GDM1 (cell line): ENCODE measurements around the gene DPP6.

ENCODE experiments used
- DNase-seq: peaks from one replicate; lab custom pipeline; 2025; lab: John Stamatoyannopoulos, UW

Gene DPP6

DNA sequence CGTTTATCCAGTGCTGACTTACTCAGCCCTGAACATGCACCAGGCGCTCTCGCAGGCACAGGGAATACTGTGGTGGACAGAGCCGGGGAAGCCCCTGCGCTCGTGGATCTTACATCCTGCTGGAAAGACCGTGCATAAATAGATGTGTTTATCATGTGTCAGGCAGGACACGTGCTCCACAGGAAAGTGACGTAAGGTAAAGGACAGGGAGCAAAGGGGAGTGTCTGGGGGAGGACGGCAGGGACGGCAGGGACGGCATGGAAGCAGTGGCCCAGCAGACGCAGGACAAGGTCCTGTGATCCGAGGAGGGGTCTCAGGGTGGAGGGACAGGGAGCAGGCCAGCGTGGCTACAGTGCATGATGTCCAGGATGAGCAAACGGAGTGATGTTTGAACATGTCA is 540.2 kb downstream of the DPP6 start:
- DNase-seq = no peak

DNA sequence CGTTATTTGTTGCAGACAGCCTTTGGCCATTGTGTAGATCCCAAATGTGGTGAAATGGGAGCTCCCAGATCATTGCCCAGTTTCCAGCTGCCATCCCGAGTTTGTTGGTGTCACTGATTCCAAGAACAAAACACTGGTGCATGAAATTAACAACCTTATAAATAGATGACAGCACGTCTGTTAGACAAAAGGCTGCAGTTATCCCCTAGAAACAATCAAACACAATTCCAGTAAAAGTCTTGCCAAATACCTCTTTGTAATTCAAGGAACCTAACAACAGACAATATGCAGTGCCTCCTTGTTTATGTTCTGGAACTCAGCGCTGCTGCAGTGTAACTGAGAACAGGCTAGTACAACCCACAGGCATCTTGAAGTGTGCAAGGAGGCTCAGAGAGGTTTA is 546.2 kb downstream of the DPP6 start:
- DNase-seq = no peak

GRCh38 chr7:154598864-154599263 is 546.7 kb downstream of the DPP6 start:
- no peak for DNase-seq

- DNase-seq = no peak
Measured at GRCh38 chr7:154610903-154611302, 558.7 kb downstream of the DPP6 start.

DNA sequence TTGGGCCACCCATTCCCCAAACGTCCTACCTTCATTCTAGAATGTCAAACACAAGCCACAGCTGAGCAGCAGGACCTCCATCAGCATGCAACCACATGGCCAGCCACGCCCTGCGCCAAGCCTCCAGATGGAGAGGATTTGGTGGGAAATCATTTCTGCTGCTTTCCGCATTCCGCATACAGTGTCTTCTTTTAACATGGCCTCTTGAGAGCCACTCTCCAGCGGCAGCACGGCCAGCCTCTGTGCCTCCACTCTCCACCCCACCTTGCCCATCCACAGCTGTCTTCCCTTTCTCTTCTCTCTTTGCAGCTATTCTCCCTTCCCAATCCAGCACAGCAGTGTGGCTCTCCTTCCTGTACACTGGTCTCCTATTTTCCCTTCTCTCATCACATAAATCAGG is 561.6 kb downstream of the DPP6 start:
- no peak for DNase-seq

- no peak for DNase-seq
Measured at GRCh38 chr7:154620141-154620755, 568.0 kb downstream of the DPP6 start.

- DNase-seq = no peak
Measured at GRCh38 chr7:154623399-154623798, 571.2 kb downstream of the DPP6 start.

DNA sequence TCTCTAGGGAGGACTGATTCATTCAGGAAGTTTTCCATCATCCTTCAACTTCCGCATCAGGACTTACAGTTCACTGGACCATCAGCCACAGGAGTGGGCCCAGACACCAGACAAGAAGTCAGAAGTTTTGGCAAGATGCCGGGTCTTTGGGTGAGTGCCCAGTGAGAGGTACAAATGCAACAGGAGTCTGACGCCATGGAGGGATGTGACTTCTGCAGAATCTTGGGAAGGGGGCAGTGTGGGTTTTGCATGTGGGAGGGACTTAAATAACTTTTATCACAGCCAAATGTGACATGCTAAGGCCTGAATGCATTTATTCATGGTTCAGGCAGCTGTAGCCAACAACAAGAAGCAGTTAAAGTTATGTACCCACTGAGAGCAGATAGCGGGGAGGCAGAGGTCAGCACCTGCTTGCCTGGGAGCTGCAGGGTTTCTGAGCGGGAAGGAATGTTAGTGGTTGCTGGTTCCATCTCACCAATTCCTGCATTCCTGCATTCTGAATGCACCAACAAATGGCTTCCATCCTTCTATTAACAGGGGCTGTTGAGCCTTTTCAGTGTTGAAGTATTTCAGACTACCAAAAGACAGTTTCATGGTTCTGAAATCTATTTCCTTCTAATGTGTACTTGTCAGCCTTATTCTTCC is 575.6 kb downstream of the DPP6 start:
- no peak for DNase-seq

DNA sequence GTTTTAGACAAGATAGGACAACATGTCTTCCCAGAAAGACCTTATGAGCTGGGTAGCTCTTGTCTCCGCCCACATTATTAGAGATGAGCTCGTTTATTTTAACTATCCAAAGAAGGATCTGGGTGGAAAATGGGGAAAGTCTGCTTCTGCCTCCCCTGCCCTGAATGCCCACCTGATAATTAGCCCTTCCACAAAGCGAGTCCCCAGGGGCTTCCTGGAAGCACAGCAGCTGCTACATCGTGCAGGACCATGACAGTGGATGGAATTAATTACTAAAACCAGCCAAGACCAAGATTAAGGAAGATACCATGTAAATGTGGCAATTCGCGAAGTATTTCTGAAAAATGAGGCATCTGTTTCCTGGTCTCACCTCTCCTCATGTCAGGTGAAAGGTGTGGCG is 576.4 kb downstream of the DPP6 start:
- no peak for DNase-seq

- no peak for DNase-seq
Measured at GRCh38 chr7:154631162-154631561, 579.0 kb downstream of the DPP6 start.

GRCh38 chr7:154633641-154634040 is 581.4 kb downstream of the DPP6 start:
- DNase-seq = no peak

- DNase-seq = no peak
Measured at GRCh38 chr7:154638286-154638685, 586.1 kb downstream of the DPP6 start.

- DNase-seq = no peak
Measured at GRCh38 chr7:154640266-154640865, 588.2 kb downstream of the DPP6 start.

- DNase-seq = no peak
Measured at GRCh38 chr7:154640917-154641316, 588.7 kb downstream of the DPP6 start.

GRCh38 chr7:154644366-154644765 is 592.2 kb downstream of the DPP6 start:
- no peak for DNase-seq

GRCh38 chr7:154646126-154647013 is 594.2 kb downstream of the DPP6 start:
- no peak for DNase-seq

DNA sequence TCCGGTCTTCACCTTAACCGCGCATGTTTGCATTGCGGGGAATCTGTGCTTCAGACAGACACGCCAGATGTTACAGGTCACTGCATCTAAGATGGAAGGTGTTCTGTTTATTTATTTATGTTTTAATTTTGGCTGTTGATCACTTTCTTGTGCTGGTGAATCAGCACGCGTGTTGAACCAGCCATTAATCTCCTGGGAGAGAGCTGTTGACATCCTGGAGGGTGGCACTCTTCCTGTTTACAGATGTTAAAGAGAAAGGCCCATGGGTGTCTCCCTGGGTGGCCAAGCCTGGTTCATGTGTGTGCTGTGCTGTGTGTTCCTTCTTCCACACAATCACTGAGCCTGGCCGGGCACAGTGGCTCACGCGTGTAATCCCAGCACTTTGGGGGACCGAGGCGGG is 595.4 kb downstream of the DPP6 start:
- no peak for DNase-seq

DNA sequence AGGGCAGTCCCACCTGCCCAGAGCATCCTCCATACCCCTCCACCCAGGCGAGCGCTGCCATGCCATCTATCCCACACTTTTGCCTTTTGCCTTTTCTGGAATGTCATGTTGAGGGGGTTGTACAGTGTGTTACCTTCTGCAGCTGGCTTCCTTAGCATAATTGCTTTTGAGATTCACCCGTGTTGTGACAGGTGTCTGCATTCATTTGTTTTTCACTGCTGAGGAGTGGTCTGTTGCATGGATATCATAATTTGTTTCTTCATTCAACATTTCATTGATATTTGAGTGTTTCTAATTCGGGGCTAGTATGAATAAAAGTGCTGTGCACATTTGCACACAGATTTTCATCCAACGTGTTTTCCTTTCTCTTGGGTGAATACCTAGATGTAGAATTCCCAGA is 596.8 kb downstream of the DPP6 start:
- DNase-seq = no peak

DNA sequence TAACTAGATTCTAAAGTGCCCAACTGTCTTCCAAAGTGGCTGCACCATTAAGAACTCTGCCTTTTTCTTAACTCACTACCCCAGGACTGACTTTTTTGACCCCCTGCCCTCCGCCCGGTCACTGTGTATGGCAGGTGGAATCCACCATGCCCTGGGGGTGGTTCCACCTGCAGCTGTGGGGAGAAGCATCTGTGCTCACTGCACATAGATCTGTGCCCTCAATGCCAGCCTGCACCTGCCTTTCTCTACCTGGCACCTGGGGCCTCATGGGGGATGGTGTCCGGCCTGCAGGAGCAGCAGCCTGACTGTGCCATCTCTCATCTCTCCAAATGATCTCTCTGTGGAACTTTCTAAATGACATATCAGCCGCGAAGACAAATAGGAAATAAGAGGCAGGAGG is 597.2 kb downstream of the DPP6 start:
- no peak for DNase-seq

- no peak for DNase-seq
Measured at GRCh38 chr7:154650275-154650674, 598.1 kb downstream of the DPP6 start.

GRCh38 chr7:154651501-154651900 is 599.3 kb downstream of the DPP6 start:
- no peak for DNase-seq

- no peak for DNase-seq
Measured at GRCh38 chr7:154652564-154652963, 600.4 kb downstream of the DPP6 start.

- no peak for DNase-seq
Measured at GRCh38 chr7:154653281-154653680, 601.1 kb downstream of the DPP6 start.
